ENCODE data around the gene TSPAN7. TPM values are rescaled to one million over a fixed set of nuclear protein-coding genes. Genes with fewer than 3 reads are reported as not detected.

TSPAN7 gene
- total RNA-seq, 3 donors from 2014 or later (not counting 1 experiment from before 2014, with no cell fraction given): not detected

DNA sequence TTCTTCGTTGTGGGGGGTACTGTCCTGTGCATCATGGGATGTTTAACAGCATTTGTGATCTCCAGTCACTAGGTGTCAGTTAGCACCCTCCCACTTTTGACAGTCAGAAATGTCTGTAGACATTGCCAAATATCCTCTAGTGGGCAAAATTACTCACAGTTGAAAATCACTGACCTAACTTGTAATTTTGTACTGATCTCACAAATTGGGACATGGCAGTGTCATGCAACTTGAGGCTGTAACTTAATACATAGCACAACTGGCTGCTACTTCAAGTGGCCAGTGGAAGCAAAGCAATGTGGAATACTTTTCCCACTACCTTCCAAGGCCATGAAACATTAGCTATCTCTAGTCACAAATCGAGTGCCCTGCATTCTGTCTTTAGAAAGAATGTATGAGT is 23.2 kb upstream of the TSPAN7 start:
- Histone ChIP-seq H3K9me3 (ENCODE audit: control insufficient read depth, insufficient read depth, low read length) (no peaks in the 10 kb centered on the region), H3K4me3 (ENCODE audit: low read length) (no peak overlapping the region), H3K4me1 (ENCODE audit: control insufficient read depth, insufficient read depth, low read length) (no peaks in the 10 kb centered on the region), H3K27me3 (ENCODE audit: control insufficient read depth, insufficient read depth, low read length) (no peaks in the 10 kb centered on the region), H3K27ac (ENCODE audit: low read length) (no peak overlapping the region), H3K36me3 (ENCODE audit: control insufficient read depth, insufficient read depth, low read length) (no peaks in the 10 kb centered on the region)
- Mint-ChIP-seq H3K4me1 (no peaks in the 10 kb centered on the region), H3K9me3 (no peaks in the 10 kb centered on the region), H3K36me3 (no peaks in the 10 kb centered on the region), H3K27ac (no peak overlapping the region), H3K4me3 (no peak overlapping the region), H3K27me3 (ENCODE audit: low read depth in 2 of 2) (no peaks in the 10 kb centered on the region)
- TF ChIP-seq, protein P1, sequence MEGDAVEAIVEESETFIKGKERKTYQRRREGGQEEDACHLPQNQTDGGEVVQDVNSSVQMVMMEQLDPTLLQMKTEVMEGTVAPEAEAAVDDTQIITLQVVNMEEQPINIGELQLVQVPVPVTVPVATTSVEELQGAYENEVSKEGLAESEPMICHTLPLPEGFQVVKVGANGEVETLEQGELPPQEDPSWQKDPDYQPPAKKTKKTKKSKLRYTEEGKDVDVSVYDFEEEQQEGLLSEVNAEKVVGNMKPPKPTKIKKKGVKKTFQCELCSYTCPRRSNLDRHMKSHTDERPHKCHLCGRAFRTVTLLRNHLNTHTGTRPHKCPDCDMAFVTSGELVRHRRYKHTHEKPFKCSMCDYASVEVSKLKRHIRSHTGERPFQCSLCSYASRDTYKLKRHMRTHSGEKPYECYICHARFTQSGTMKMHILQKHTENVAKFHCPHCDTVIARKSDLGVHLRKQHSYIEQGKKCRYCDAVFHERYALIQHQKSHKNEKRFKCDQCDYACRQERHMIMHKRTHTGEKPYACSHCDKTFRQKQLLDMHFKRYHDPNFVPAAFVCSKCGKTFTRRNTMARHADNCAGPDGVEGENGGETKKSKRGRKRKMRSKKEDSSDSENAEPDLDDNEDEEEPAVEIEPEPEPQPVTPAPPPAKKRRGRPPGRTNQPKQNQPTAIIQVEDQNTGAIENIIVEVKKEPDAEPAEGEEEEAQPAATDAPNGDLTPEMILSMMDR (IDR thresholded peaks at IDR 0.05): no peak
- WGBS (ENCODE audit: insufficient coverage): 73% methylated on average over 2 of the region's 2 CpGs
- no peak for ATAC-seq
- DNase-seq: no peak
- intact Hi-C loops (cut with micrococcal nuclease): no loop called here

DNA sequence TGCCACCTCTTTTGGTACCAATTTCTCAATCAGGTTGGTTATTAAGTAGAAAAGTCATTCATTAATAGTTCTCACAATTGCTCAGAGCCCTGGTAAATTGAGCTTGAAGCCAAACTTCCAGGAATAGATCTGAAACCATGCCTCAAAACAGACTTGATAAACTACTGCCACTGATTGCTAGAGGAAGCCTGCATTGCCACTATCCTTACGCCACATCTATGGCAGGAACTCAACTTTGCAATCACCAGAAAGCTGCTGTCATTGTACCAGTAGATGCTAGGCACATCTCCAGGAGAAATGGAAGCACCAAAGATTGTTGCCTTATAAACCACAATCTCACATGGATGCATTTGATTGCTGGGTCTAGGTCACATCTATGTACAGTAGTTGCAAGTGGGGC is 21.6 kb upstream of the TSPAN7 start:
- intact Hi-C loops (cut with micrococcal nuclease): no loop called here
- Mint-ChIP-seq H3K4me3 (no peak overlapping the region), H3K36me3 (no peaks in the 10 kb centered on the region), H3K27ac (no peak overlapping the region), H3K9me3 (no peaks in the 10 kb centered on the region), H3K27me3 (ENCODE audit: low read depth in 2 of 2) (no peaks in the 10 kb centered on the region), H3K4me1 (no peaks in the 10 kb centered on the region)
- TF ChIP-seq, protein P1 (IDR thresholded peaks at IDR 0.05): no peak
- H3K9me3 ChIP-seq (ENCODE audit: control insufficient read depth, insufficient read depth, low read length): no peaks in the 10 kb centered on the region
- H3K27ac ChIP-seq (ENCODE audit: low read length): no peak overlapping the region
- no peak for DNase-seq
- H3K4me1 ChIP-seq (ENCODE audit: control insufficient read depth, insufficient read depth, low read length): no peaks in the 10 kb centered on the region
- ATAC-seq: no peak
- H3K27me3 ChIP-seq (ENCODE audit: control insufficient read depth, insufficient read depth, low read length): no peaks in the 10 kb centered on the region
- H3K4me3 ChIP-seq (ENCODE audit: low read length): no peak overlapping the region
- H3K36me3 ChIP-seq (ENCODE audit: control insufficient read depth, insufficient read depth, low read length): no peaks in the 10 kb centered on the region
- 92% methylated on average over 1 of the region's 1 CpG for WGBS (ENCODE audit: insufficient coverage)

DNA sequence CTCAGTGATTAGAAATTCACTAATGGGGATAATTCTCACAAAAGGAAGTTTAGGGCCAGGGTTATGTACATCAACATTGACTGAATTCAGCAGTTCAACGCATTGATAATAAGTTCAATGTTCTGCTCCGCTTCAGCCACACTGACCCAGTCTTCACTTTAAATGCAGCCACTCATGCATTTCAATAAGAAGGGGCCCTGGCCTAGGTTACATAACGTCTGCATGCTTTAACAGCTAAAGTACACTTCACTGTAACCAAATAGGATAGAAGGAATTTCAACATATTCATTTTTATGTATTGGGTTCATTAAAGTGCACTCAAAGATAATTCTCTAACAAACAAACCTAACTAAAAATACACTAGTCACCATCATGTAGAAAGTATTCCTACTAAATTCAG is 12.8 kb upstream of the TSPAN7 start:
- ATAC-seq (no peak), DNase-seq (no peak)
- Histone ChIP-seq H3K4me3 (ENCODE audit: low read length) (no peak overlapping the region), H3K27me3 (ENCODE audit: control insufficient read depth, insufficient read depth, low read length) (no peaks in the 10 kb centered on the region), H3K4me1 (ENCODE audit: control insufficient read depth, insufficient read depth, low read length) (no peaks in the 10 kb centered on the region), H3K36me3 (ENCODE audit: control insufficient read depth, insufficient read depth, low read length) (no peaks in the 10 kb centered on the region), H3K9me3 (ENCODE audit: control insufficient read depth, insufficient read depth, low read length) (no peaks in the 10 kb centered on the region), H3K27ac (ENCODE audit: low read length) (no peak overlapping the region)
- H3K4me1 Mint-ChIP-seq: no peaks in the 10 kb centered on the region
- no peak overlapping the region for H3K27ac Mint-ChIP-seq
- 100% methylated on average over 2 of the region's 3 CpGs for WGBS (ENCODE audit: insufficient coverage)
- TF ChIP-seq, protein P1 (IDR thresholded peaks at IDR 0.05): no peak
- intact Hi-C loops (cut with micrococcal nuclease): no loop called here
- peaks cover 0 to 18% of the 10 kb centered on the region in 2 donors for H3K27me3 Mint-ChIP-seq (ENCODE audit: low read depth in 2 of 2)
- H3K36me3 Mint-ChIP-seq: no peaks in the 10 kb centered on the region
- no peak overlapping the region for H3K4me3 Mint-ChIP-seq
- H3K9me3 Mint-ChIP-seq: no peaks in the 10 kb centered on the region

DNA sequence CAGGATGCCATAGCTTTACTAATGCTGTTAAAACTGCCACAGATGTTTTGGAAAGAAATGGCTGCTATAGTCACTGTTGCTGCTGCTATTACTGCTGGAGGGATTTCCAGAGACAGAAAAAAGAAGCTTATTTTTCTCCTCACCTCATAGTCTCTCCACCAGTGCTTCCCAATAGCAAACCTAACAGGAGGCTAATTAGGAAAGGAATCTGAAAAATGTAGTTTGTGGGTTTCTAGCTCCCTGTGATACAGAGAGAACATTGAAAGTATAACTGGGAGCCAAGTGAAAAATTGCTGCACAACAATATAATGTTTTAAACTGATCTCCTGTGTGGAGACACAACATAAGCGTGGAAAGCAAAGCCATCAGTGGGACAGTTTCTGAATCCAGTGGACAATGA is 8.6 kb upstream of the TSPAN7 start:
- intact Hi-C loops (cut with micrococcal nuclease): no loop called here
- peaks cover 0 to 18% of the 10 kb centered on the region in 2 donors for H3K27me3 Mint-ChIP-seq (ENCODE audit: low read depth in 2 of 2)

More for the DNA sequence above, 8.6 kb upstream of the TSPAN7 start:
- Mint-ChIP-seq H3K4me3 (no peak overlapping the region), H3K27ac (no peak overlapping the region), H3K4me1 (no peaks in the 10 kb centered on the region), H3K9me3 (no peaks in the 10 kb centered on the region), H3K36me3 (no peaks in the 10 kb centered on the region)
- no peak overlapping the region for H3K4me3 ChIP-seq (ENCODE audit: low read length)
- H3K27ac ChIP-seq (ENCODE audit: low read length): no peak overlapping the region
- ATAC-seq (no peak), DNase-seq (no peak)
- TF ChIP-seq, protein P1 (IDR thresholded peaks at IDR 0.05): no peak
- no peaks in the 10 kb centered on the region for H3K36me3 ChIP-seq (ENCODE audit: control insufficient read depth, insufficient read depth, low read length)
- no peaks in the 10 kb centered on the region for H3K9me3 ChIP-seq (ENCODE audit: control insufficient read depth, insufficient read depth, low read length)
- 100% methylated on average over 1 of the region's 1 CpG for WGBS (ENCODE audit: insufficient coverage)
- H3K27me3 ChIP-seq (ENCODE audit: control insufficient read depth, insufficient read depth, low read length): no peaks in the 10 kb centered on the region
- no peaks in the 10 kb centered on the region for H3K4me1 ChIP-seq (ENCODE audit: control insufficient read depth, insufficient read depth, low read length)

Measured in natural killer cell (primary cell).